GM18499 (cell line): ENCODE results near the gene LNPK.
"Not testable (repeated sequence)": the region's sequence is repeated elsewhere in the genome, so short reads cannot be mapped to it uniquely, and the experiment has no call there.

Experiments used
- ATAC-seq: cut with Tn5 transposase; IDR thresholded peaks from one replicate; pipeline ENCODE4 v1.9.1; 2021; ENCODE audit warnings: moderate number of reproducible peaks; ENCODE audit not compliant: insufficient read depth, unreplicated experiment

LNPK gene

GRCh38 chr2:175976391-175977157, 25.5 kb downstream of the LNPK start:
- ATAC-seq = no peak

GRCh38 chr2:175973373-175973772, 28.7 kb downstream of the LNPK start:
- no peak for ATAC-seq

GRCh38 chr2:175966839-175967238, 35.2 kb downstream of the LNPK start:
- ATAC-seq = no peak

- ATAC-seq = no peak
Measured at GRCh38 chr2:175965773-175966172, 36.3 kb downstream of the LNPK start.

GRCh38 chr2:175964195-175964594, 37.9 kb downstream of the LNPK start:
- no peak for ATAC-seq

- ATAC-seq = not testable (repeated sequence)
Measured at GRCh38 chr2:175963171-175963570, 38.9 kb downstream of the LNPK start.

- no peak for ATAC-seq
Measured at GRCh38 chr2:175957845-175958244, 44.2 kb downstream of the LNPK start.

- no peak for ATAC-seq
Measured at GRCh38 chr2:175955136-175955535, 46.9 kb downstream of the LNPK start.

GRCh38 chr2:175950512-175950911, 51.6 kb downstream of the LNPK start:
- no peak for ATAC-seq

- ATAC-seq = no peak
Measured at GRCh38 chr2:175948191-175948590, 53.9 kb downstream of the LNPK start.

GRCh38 chr2:175947073-175947472, 55.0 kb downstream of the LNPK start:
- no peak for ATAC-seq

GRCh38 chr2:175941699-175942098, 60.4 kb downstream of the LNPK start:
- no peak for ATAC-seq

- ATAC-seq = no peak
Measured at GRCh38 chr2:175937216-175937615, 64.9 kb downstream of the LNPK start.

- no peak for ATAC-seq
Measured at GRCh38 chr2:175935289-175936181, 66.5 kb downstream of the LNPK start.

- no peak for ATAC-seq
Measured at GRCh38 chr2:175932675-175933074, 69.4 kb downstream of the LNPK start.

- no peak for ATAC-seq
Measured at GRCh38 chr2:175931805-175932204, 70.3 kb downstream of the LNPK start.

- no peak for ATAC-seq
Measured at GRCh38 chr2:175930504-175930903, 71.6 kb downstream of the LNPK start.

GRCh38 chr2:175929850-175930249, 72.2 kb downstream of the LNPK start:
- no peak for ATAC-seq

- no peak for ATAC-seq
Measured at GRCh38 chr2:175926272-175926671, 75.8 kb downstream of the LNPK start.

- no peak for ATAC-seq
Measured at GRCh38 chr2:175922160-175922559, 79.9 kb downstream of the LNPK start.

GRCh38 chr2:175918935-175919334, 83.1 kb downstream of the LNPK start:
- no peak for ATAC-seq
